LNCaP clone FGC (cell line): ENCODE results near the gene TPCN2.

Experiments used
- DNase-seq: peaks from one replicate; pipeline ENCODE4 v3.0.0-alpha.2; 2011; ENCODE audit warnings: low read depth
- H3K4me3 ChIP-seq: 2 replicates; pipeline ENCODE4 v1.5.1; 2011; ENCODE audit warnings: mild to moderate bottlenecking, low read depth, low read length, control low read depth
- TF ChIP-seq, protein P1 (sequence below): IDR thresholded peaks from 2 replicates; pipeline ENCODE4 v1.5.1; 2012; ENCODE audit warnings: mild to moderate bottlenecking; ENCODE audit not compliant: control insufficient read depth, insufficient read depth; ENCODE audit errors: extremely low read depth

TPCN2 gene

DNA sequence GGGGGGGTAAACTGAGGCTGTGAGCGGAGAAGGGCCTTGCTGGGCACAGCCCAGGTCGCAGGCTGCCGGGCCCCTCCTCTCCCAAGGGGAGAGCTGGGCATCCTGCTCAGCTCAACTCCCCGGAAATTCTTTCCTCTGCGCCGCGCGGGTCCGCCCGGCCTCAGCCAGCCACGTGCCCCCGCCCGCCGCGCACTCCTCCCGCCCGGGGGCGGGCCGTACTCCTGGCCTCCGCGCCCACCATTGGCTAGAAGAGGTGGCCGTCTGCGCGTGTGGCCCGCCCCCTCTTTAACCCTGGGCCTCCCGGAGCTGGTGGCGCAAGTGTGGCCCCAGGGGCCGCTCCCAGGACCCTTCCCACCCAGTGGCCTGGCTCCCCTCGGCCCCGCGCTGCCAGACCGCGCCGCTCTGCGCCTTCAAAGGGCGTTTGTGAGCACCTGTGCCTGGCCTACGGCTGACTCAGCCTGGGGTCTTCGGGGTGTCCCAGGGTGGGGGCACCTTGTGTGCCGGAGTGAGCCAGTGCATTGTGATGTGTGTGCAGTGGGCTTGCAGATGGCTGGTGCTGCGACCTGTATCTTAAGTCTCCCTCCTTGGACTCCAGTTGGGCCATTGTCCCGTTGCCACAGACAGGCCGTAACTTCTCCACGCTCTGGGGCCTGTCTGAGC is 37.6 kb upstream of the TPCN2 start:
- DNase-seq = no peak
- no peak overlapping the region for H3K4me3 ChIP-seq
- TF ChIP-seq, protein P1, sequence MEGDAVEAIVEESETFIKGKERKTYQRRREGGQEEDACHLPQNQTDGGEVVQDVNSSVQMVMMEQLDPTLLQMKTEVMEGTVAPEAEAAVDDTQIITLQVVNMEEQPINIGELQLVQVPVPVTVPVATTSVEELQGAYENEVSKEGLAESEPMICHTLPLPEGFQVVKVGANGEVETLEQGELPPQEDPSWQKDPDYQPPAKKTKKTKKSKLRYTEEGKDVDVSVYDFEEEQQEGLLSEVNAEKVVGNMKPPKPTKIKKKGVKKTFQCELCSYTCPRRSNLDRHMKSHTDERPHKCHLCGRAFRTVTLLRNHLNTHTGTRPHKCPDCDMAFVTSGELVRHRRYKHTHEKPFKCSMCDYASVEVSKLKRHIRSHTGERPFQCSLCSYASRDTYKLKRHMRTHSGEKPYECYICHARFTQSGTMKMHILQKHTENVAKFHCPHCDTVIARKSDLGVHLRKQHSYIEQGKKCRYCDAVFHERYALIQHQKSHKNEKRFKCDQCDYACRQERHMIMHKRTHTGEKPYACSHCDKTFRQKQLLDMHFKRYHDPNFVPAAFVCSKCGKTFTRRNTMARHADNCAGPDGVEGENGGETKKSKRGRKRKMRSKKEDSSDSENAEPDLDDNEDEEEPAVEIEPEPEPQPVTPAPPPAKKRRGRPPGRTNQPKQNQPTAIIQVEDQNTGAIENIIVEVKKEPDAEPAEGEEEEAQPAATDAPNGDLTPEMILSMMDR = no peak

DNA sequence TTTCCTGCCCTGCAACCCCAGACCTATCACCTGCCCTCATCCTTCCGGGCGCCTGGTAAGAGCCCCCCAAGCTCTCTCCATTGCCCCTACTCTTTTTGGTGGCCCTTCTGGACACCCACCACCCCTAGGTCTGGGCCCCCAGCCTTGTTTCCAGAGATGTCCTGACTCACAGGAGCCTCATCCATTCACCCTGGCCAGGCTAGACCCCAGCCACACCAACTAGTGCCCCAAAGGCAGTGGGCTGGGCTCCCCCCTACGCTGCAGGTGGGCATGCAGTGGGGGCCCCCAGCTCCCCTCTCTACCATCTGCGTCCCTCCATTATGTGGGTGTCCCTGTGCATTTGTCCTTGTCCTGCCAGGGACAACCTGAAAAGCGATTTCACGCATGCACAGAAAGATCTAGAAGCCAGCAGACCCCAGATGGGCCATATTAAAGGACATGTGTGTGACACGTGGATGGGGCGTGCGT is 37.1 kb upstream of the TPCN2 start:
- TF ChIP-seq, protein P1 = no peak
- no peak for DNase-seq
- H3K4me3 ChIP-seq = no peak overlapping the region

DNA sequence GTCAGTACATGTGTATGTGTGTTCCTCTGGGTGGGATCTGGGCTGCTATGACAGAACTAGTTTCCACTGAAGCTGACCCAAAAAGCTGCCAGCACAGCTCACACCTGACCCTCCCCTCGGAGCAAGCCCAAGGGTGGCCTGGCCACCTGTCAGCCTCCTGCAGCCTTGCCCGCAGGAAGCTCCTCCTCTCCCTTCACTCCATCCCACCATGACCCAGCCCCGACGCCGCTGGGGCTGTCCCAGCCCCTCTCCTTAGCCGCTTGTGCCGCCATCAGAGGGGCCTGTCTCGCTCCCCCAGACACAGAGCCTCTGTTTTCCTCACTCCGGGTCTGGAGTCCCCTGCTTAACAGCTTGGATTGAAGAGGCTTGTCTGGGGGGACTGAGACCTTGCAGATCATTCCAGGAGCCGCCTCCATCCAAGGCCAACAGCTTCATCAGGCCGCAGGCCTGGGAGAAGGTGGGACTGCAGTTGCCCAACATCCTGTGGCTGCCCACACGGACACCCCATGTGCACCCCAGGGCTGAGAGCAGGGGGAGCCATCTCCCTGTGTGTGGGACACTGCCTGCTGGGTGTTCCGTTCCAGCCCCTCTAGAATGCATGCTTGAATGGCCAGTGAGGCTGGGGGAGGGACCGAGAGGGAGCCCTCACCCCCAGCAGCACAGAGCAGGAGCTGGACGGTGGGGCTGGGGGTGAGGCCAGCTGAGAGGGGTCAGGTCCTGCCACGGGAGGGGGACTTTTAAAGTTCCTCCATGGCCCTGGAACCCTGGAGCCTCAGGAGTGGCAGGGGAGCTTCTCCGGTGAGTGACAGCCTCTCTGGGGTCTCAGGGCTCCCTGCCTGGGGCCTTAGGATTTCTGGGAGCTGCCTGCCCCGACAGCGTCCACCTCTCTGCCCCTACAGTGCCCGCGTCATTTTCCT is 36.4 kb upstream of the TPCN2 start:
- no peak overlapping the region for H3K4me3 ChIP-seq
- DNase-seq = no peak
- TF ChIP-seq, protein P1 = no peak

DNA sequence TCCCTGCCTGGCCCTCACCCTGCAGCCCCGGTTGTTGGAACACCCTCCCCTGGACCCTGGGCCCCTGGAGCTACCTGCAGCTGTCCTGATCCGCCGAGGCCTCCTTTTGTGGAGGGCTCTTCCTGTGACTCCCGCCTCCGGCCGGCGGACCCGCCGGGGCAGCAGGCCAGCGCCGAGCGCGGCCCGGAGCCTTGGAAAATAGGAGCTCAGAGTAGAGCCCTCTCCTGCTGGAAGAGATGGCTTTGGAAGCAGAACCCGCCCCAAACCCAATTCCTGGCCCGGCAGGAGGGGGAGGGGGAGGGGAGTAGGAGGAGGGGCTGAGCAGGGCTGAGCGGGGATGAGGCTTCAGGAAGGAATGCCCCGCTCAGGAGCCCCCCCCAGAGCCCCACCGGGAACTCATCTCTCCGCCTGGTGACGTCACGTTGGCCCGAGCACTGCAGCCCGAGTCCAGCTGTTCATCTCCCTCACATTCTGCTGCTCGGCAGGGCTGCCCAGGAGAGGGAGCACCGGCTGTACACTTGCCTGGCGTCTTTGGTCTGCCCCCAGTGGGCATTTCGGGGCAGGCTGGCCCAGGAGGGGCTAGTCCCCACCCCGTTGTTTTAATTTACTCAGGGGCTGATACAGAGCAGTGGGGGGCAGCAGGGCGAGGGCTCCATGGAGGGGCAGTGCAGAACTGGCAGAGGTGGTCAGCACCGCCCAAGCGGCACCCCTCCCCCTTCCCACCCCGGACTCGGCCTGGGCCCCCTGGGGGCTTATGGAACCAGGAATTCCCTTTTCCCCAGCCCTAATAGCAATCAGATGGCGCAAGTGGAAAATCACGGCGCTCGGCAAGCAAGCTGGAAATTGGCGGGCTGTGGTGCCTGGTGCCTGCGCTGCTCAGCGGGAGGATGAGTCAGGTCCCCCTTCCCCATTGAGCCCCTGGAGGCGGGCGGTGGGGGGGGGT is 35.5 kb upstream of the TPCN2 start, which contains the start of gene MRGPRF:
TSS of gene MRGPRF (minus strand) at position 238 of the 943 bp plus-strand sequence. CDS start 3,345 bp downstream, outside the sequence.
- DNase-seq = no peak
- TF ChIP-seq, protein P1 = 0 out of 2 replicates have a peak, but pooled peaks have one; percentile 16
- H3K4me3 ChIP-seq = no peak within 1 kb of the TSS

DNA sequence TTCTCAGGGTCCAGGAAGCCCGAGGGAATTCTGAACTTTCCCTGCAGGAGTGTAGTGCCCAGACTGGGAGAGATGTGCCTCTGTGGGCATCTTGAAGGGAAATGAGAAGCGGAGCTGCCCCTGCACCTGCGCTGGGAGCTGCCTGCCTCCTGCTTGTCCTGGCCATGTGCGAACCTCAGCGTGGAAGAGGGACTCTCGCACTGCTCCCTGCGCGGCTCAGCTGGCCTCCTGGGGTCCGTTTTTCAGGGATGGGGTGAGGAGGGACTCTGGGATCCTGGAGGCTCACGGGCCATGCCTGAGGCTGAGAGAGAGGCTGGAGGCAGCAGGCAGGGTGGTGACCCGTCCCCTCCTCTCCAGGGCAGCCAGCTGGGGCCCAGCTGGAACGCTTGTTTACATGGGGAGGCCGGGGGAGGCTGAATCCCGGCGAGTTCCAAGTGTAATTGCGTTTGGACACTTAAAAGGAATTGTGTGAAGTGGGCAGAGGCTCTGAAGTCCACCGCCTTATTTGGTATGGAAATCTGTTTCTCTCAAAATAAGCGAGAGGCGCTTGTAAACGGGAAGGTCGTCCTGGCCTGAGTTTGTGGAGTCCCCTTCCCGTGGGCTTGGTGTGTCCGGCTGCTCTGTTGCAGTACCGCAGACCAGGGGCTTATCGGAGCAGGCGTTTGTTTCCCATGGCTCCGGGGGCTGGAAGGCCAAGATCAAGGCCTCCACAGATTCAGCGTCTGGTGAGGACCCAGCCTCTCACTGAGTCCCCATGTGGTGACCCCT is 34.5 kb upstream of the TPCN2 start:
- TF ChIP-seq, protein P1 = no peak
- no peak overlapping the region for H3K4me3 ChIP-seq
- no peak for DNase-seq
